ENCODE results near the gene PLB1.

The PLB1 gene

GRCh38 chr2:28653892-28654662 is 158.2 kb downstream of the PLB1 start:
- Histone ChIP-seq H3K9ac (ENCODE audit: low read depth, low read length) (no peak overlapping the region), H3K27me3 (ENCODE audit: control insufficient read depth, insufficient read depth, low read length) (no peaks in the 10 kb centered on the region), H3K4me1 (ENCODE audit: control insufficient read depth, insufficient read depth, low read length) (peaks cover 49% of the 10 kb centered on the region), H3K9me3 (replicated peaks; ENCODE audit: low read length) (no peaks in the 10 kb centered on the region), H3K36me3 (ENCODE audit: insufficient read depth, low read length) (no peaks in the 10 kb centered on the region), H3K4me3 (ENCODE audit: low read length) (no peak overlapping the region), H3K4me2 (ENCODE audit: low read length) (no peak overlapping the region)

GRCh38 chr2:28654663-28655320 is 158.9 kb downstream of the PLB1 start:
- Histone ChIP-seq H3K36me3 (ENCODE audit: insufficient read depth, low read length) (no peaks in the 10 kb centered on the region), H3K27me3 (ENCODE audit: control insufficient read depth, insufficient read depth, low read length) (no peaks in the 10 kb centered on the region), H3K4me1 (ENCODE audit: control insufficient read depth, insufficient read depth, low read length) (peaks cover 42% of the 10 kb centered on the region), H3K9me3 (replicated peaks; ENCODE audit: low read length) (no peaks in the 10 kb centered on the region), H3K4me3 (ENCODE audit: low read length) (no peak overlapping the region), H3K9ac (ENCODE audit: low read depth, low read length) (no peak overlapping the region), H3K4me2 (ENCODE audit: low read length) (no peak overlapping the region)

GRCh38 chr2:28656937-28657615 is 161.2 kb downstream of the PLB1 start:
- no peaks in the 10 kb centered on the region for H3K27me3 ChIP-seq (ENCODE audit: control insufficient read depth, insufficient read depth, low read length)
- H3K4me2 ChIP-seq (ENCODE audit: low read length): no peak overlapping the region
- H3K4me1 ChIP-seq (ENCODE audit: control insufficient read depth, insufficient read depth, low read length): peaks cover 48% of the 10 kb centered on the region
- no peaks in the 10 kb centered on the region for H3K9me3 ChIP-seq (replicated peaks; ENCODE audit: low read length)
- no peak overlapping the region for H3K4me3 ChIP-seq (ENCODE audit: low read length)
- H3K9ac ChIP-seq (ENCODE audit: low read depth, low read length): no peak overlapping the region
- H3K36me3 ChIP-seq (ENCODE audit: insufficient read depth, low read length): no peaks in the 10 kb centered on the region

- no peaks in the 10 kb centered on the region for H3K36me3 ChIP-seq (ENCODE audit: insufficient read depth, low read length)
- H3K4me2 ChIP-seq (ENCODE audit: low read length): peak overlapping the region; percentile 65
- no peaks in the 10 kb centered on the region for H3K27me3 ChIP-seq (ENCODE audit: control insufficient read depth, insufficient read depth, low read length)
- H3K9me3 ChIP-seq (replicated peaks; ENCODE audit: low read length): no peaks in the 10 kb centered on the region
- H3K4me1 ChIP-seq (ENCODE audit: control insufficient read depth, insufficient read depth, low read length): peaks cover 52% of the 10 kb centered on the region
- peak overlapping the region; percentile 53 for H3K9ac ChIP-seq (ENCODE audit: low read depth, low read length)
- H3K4me3 ChIP-seq (ENCODE audit: low read length): peak overlapping the region; percentile 49
These were observed 162.5 kb downstream of the PLB1 start for GRCh38 chr2:28658369-28658768.

- Histone ChIP-seq H3K4me1 (ENCODE audit: control insufficient read depth, insufficient read depth, low read length) (peaks cover 57% of the 10 kb centered on the region), H3K4me2 (ENCODE audit: low read length) (no peak overlapping the region), H3K9ac (ENCODE audit: low read depth, low read length) (no peak overlapping the region), H3K9me3 (replicated peaks; ENCODE audit: low read length) (no peaks in the 10 kb centered on the region), H3K36me3 (ENCODE audit: insufficient read depth, low read length) (no peaks in the 10 kb centered on the region), H3K27me3 (ENCODE audit: control insufficient read depth, insufficient read depth, low read length) (no peaks in the 10 kb centered on the region), H3K4me3 (ENCODE audit: low read length) (no peak overlapping the region)
These were observed 163.3 kb downstream of the PLB1 start for GRCh38 chr2:28659127-28659526.

GRCh38 chr2:28661589-28662001 is 165.7 kb downstream of the PLB1 start:
- Histone ChIP-seq H3K9me3 (replicated peaks; ENCODE audit: low read length) (no peaks in the 10 kb centered on the region), H3K36me3 (ENCODE audit: insufficient read depth, low read length) (no peaks in the 10 kb centered on the region), H3K9ac (ENCODE audit: low read depth, low read length) (peak overlapping the region; percentile 18), H3K4me3 (ENCODE audit: low read length) (peak overlapping the region; percentile 8), H3K4me1 (ENCODE audit: control insufficient read depth, insufficient read depth, low read length) (peaks cover 61% of the 10 kb centered on the region), H3K4me2 (ENCODE audit: low read length) (peak overlapping the region; percentile 29), H3K27me3 (ENCODE audit: control insufficient read depth, insufficient read depth, low read length) (no peaks in the 10 kb centered on the region)

- Histone ChIP-seq H3K4me3 (ENCODE audit: low read length) (peak overlapping the region; percentile 8), H3K9me3 (replicated peaks; ENCODE audit: low read length) (no peaks in the 10 kb centered on the region), H3K9ac (ENCODE audit: low read depth, low read length) (peak overlapping the region; percentile 18), H3K36me3 (ENCODE audit: insufficient read depth, low read length) (no peaks in the 10 kb centered on the region), H3K27me3 (ENCODE audit: control insufficient read depth, insufficient read depth, low read length) (no peaks in the 10 kb centered on the region), H3K4me1 (ENCODE audit: control insufficient read depth, insufficient read depth, low read length) (peaks cover 61% of the 10 kb centered on the region), H3K4me2 (ENCODE audit: low read length) (peak overlapping the region; percentile 29)
These were observed 166.2 kb downstream of the PLB1 start for GRCh38 chr2:28662044-28662443.

- Histone ChIP-seq H3K9ac (ENCODE audit: low read depth, low read length) (peak overlapping the region; percentile 18), H3K9me3 (replicated peaks; ENCODE audit: low read length) (no peaks in the 10 kb centered on the region), H3K27me3 (ENCODE audit: control insufficient read depth, insufficient read depth, low read length) (no peaks in the 10 kb centered on the region), H3K4me3 (ENCODE audit: low read length) (peak overlapping the region; percentile 0), H3K4me2 (ENCODE audit: low read length) (peak overlapping the region; percentile 29), H3K36me3 (ENCODE audit: insufficient read depth, low read length) (no peaks in the 10 kb centered on the region), H3K4me1 (ENCODE audit: control insufficient read depth, insufficient read depth, low read length) (peaks cover 61% of the 10 kb centered on the region)
These were observed 166.8 kb downstream of the PLB1 start for GRCh38 chr2:28662468-28663181.

- peak overlapping the region; percentile 15 for H3K9ac ChIP-seq (ENCODE audit: low read depth, low read length)
- H3K27me3 ChIP-seq (ENCODE audit: control insufficient read depth, insufficient read depth, low read length): no peaks in the 10 kb centered on the region
- peak overlapping the region; percentile 29 for H3K4me2 ChIP-seq (ENCODE audit: low read length)
- H3K36me3 ChIP-seq (ENCODE audit: insufficient read depth, low read length): no peaks in the 10 kb centered on the region
- no peaks in the 10 kb centered on the region for H3K9me3 ChIP-seq (replicated peaks; ENCODE audit: low read length)
- H3K4me1 ChIP-seq (ENCODE audit: control insufficient read depth, insufficient read depth, low read length): peaks cover 56% of the 10 kb centered on the region
- no peak overlapping the region for H3K4me3 ChIP-seq (ENCODE audit: low read length)
These were observed 167.5 kb downstream of the PLB1 start for GRCh38 chr2:28663359-28663758.

- no peaks in the 10 kb centered on the region for H3K36me3 ChIP-seq (ENCODE audit: insufficient read depth, low read length)
- H3K9ac ChIP-seq (ENCODE audit: low read depth, low read length): peak overlapping the region; percentile 45
- no peaks in the 10 kb centered on the region for H3K27me3 ChIP-seq (ENCODE audit: control insufficient read depth, insufficient read depth, low read length)
- no peaks in the 10 kb centered on the region for H3K9me3 ChIP-seq (replicated peaks; ENCODE audit: low read length)
- H3K4me3 ChIP-seq (ENCODE audit: low read length): no peak overlapping the region
- peaks cover 51% of the 10 kb centered on the region for H3K4me1 ChIP-seq (ENCODE audit: control insufficient read depth, insufficient read depth, low read length)
- H3K4me2 ChIP-seq (ENCODE audit: low read length): peak overlapping the region; percentile 27
These were observed 168.4 kb downstream of the PLB1 start for GRCh38 chr2:28664120-28664842.
